GM19438 (cell line): ENCODE measurements around the gene GJD3.

Source experiments
- ATAC-seq: cut with Tn5 transposase; IDR thresholded peaks from one replicate; pipeline ENCODE4 v1.9.1; 2021; ENCODE audit warnings: low read depth; ENCODE audit not compliant: unreplicated experiment

Gene GJD3

DNA sequence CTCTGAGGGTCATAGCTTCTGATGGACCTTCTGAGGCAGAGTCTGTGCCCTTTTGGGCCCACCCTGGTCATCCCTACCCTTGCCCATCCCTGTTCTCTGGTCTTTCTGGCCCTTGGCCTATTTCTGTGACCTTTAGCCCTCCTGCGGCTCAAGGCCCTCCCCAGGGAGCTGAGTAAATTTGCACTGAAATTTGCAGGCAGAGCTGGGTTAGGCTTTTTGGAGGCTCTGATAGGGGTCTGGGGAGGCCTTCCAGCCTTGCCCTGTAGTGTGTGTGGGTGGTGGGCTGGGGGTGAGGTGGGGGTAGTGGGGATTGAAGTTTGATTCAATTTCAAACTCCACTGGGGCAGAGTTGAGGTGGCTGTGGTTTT is 37.7 kb downstream of the GJD3 start:
- ATAC-seq, result no peak

GRCh38 chr17:40326014-40326831 is 38.3 kb downstream of the GJD3 start:
- no peak for ATAC-seq

DNA sequence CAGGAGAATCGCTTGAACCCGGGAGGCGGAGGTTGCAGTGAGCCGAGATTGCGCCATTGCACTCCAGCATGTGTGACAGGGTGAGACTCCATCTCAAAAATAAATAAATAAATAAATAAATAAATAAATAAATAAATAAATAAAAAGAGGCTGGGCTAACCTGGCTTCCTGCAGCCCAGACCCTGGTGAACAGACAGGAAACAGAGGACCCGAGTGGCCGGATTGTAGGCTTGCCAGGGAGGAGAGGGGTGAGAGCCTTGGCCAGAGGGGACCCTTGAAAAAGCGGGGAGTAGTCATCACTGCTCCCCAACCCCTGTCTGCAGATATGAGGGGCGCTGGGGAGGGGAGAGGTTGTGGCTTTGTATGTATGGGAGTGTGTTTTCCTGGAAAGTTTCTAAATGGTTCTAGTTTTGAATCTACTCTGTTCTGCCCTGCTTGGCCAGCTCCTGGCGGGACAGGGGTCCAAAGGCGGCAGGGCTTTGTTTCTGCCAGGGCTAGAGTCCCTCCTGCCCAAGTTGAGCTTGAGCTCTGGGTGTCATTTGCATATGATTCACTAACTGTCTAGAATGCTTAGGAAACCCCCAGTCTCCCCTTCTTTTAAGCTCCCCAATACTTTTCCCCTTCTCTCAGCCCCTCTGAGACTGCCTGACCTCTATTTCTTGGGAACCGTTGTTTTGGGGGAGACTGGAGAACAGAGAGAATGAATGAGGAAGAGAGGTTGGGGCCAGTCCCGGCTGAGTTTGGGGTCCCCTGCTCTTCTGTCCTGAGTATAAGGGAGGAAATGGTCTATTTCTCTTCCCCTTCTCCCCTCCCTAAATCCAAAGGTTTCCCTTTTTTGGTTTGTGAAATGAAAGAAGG is 39.2 kb downstream of the GJD3 start:
- no peak for ATAC-seq

GRCh38 chr17:40323391-40324381 is 40.9 kb downstream of the GJD3 start:
- ATAC-seq, result no peak

- ATAC-seq, result peak; percentile 37
These were observed 41.9 kb downstream of the GJD3 start for GRCh38 chr17:40322358-40323315.

GRCh38 chr17:40321961-40322357 is 42.6 kb downstream of the GJD3 start:
- ATAC-seq, result peak; percentile 0

- ATAC-seq, result no peak
These were observed 43.0 kb downstream of the GJD3 start for GRCh38 chr17:40321524-40321929.

- ATAC-seq, result no peak
These were observed 43.6 kb downstream of the GJD3 start for GRCh38 chr17:40320756-40321523.

- ATAC-seq, result no peak
These were observed 44.6 kb downstream of the GJD3 start for GRCh38 chr17:40319651-40320540.

DNA sequence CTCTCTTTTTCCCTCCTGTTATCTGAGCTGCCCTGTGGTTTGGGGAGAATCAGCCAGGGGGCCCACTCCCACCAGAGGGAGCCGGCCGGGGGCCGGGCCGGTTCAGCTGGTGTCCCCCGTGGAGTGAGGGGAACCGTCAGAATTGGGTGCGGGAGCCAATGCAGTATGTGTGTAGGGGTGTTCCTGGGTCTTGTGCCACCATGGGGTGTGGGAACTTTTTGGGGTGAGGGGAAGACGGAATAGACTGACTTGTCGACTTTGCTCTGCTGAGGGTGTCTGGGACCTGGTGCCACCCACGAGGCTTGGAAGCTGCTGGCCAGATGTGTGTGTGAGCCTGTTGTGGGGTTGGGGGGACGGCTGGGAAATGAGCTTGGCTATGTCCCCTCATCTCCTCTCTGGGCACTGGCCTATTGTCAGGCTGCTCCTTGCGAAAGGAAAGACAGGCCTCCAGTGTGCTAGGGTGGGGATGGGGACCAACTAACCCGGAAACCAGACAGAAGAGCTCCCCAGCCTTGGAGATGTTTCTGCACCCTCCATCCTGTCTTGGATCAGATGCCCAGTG is 45.6 kb downstream of the GJD3 start:
- no peak for ATAC-seq

DNA sequence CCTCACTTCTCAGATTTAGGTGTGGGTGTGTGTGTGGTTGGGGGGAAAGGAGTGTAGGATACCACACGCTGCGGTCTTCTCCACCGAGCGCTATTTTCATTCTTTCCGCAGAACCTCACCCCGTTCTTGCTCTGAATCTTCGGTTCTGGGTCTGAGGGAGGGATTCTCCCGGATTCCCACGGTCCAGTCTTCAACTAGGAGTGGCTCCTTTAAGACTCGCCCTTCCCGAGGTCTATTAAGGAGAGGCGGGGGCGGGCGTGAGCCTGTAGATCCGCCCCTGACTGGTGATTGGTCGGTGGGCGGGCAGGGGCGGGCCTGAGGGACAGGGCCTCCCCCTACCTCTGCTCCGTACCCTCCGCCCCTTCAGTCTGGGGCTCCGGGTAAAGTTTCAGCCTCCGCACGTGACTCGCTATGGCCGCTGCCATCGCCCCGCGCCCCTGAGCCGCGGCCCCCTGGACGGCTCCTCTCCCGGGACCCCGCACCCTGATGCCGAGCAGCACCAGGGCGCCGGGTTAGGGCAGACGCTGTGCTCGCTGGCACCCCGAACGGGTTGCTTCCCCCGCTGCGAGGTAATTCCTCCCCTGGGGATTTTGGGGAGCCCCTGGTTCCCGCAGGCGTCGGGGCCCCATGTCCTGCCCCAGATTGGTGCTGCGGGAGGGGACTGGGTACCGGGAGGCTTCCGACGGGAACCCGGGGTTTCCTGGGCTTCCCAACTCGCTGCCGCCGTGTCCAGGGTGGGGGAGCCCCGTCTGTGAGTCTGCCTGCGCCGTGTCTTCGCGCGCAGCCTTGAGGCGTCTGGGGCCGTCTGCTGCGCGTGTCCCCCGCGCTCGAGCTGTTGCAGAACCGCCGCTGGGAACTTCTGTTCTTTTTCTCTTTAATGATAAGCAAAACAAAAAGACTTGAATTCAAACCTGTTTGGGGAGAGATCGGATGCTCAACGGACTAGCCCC is 46.4 kb downstream of the GJD3 start:
- ATAC-seq, result peak; percentile 42

DNA sequence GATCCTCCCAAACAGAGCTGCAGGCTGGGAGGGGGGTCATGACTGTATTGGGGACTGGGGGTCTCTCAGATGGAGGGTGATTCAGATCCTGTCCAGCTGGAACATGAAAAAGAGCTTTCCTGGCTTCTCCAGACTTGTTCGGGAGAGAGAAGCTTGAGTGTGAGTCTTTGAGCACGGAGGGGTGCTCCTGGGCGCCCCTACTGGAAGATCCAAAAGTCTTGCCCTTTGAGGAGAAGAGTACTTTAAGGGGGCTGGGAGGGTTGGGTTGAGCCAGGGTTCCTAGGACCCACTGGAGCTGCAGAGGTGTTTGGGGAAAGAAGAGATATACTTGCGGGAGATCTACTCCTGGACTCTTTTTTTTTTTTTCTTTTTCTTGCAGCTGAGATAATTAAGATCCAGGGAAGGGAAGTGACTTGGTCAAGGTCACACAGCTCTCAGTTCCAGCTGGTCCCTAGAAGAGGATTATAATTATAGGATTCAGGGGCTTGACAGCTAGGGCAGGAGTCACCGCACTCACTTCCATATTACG is 47.1 kb downstream of the GJD3 start:
- no peak for ATAC-seq

DNA sequence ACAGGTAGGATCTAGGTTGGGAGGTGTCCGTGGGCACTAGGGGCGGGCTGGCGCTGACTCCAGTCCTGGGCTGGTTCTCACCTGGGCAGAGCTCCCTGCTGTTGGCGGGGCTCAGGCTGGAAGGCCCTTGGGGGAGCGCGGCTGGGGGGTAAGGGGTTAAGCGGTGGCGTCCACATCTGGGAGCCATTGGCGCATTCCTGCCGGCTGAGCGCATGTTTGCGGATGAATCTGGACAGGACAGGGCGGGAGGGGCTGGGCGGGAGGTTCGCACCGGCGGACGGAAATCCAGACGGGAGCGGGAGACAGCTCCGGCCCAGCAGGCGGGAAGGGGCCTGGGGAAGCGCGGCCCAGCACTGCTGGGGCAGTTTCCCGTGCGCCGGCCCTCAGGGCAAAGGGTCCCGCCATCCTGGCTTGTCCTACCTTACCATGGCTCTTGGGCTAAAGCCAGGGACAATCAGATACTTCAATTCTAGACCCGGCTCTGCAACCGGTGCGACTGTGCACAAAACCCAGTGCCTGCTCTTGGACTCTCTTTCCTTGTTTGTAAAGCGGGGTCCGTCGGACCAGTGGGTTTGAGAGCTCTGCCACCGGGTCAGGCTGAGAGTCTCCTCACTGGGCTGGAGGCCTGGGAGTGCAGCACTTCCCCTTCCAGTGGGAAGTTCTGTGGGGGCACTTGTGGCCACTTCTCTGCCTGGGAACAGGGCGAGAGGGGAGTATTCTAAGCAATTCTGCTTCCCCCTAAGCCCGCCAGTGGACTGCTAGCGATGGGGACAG is 47.8 kb downstream of the GJD3 start:
- ATAC-seq, result no peak

DNA sequence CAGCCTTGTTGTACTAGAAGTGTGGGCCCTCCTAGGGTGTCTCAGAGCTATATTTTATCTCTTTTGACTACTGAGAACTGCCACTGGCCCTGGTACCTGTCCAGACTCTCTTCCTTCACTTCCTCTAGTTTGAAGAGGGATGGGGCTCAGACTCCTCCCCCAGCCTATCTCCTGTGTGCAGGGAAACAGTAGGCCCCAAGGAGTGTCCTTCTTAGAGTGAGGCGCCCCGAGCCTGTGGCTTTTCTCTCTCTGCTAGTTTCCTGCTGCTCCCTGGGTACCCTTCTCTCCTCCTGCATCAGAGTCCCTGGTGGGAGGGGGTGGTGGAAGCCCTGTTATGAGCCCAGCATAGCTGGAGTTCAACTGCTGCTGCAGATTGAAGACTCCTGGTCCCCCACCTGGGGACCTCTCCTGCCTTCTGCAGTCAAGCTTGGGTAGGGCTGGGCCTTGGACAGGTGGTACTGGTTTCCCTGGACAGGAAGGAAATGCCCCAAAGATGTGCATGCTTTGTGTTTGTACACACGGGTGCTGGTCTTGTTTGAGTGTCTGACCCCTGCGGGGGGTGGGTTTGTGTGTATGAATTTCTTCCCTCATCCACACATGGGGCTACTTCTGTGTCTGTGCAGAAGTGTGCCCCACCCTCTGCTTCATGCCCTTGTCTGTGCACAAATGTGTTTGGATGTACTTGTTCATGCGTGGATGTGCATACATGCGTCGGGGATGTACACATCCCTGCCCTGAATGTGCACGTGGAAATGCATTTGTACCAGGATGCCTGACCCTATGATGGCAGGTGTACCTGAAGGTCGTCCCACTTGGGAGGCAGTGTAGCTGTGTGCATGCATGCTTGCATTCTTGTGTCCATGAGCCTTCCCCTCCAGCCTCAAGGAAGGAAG is 48.6 kb downstream of the GJD3 start:
- ATAC-seq, result no peak
